ENCODE measurements around the gene PPP4R1.

The PPP4R1 gene

DNA sequence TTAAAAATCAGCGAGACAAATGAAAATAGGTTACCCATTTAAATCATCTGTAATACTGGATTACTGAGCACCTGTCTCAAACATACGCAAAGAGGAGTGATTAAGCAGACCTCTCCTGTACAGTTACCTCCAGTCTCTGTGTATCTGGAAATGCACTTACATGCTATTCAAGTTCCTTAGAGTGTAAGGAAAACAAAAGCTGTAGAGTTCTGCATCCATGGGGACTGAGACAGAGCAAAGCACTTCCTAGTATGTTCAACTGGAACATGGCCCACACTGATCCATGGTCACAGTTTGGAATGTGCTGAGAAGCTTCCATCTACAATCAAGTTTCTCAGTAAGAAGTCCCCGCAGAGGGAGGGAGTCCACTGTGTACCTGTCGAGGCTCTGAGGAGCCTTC is 63.9 kb downstream of the PPP4R1 start:
- Histone ChIP-seq H3K4me3 (no peak overlapping the region), H3K27me3 (no peaks in the 10 kb centered on the region), H3K36me3 (peaks cover 68 to 98% (median 98%) of the 10 kb centered on the region in 3 donors), H3K4me1 (no peaks in the 10 kb centered on the region), H3K9me3 (no peaks in the 10 kb centered on the region), H3K27ac (no peak overlapping the region)
- TF ChIP-seq, protein P1, sequence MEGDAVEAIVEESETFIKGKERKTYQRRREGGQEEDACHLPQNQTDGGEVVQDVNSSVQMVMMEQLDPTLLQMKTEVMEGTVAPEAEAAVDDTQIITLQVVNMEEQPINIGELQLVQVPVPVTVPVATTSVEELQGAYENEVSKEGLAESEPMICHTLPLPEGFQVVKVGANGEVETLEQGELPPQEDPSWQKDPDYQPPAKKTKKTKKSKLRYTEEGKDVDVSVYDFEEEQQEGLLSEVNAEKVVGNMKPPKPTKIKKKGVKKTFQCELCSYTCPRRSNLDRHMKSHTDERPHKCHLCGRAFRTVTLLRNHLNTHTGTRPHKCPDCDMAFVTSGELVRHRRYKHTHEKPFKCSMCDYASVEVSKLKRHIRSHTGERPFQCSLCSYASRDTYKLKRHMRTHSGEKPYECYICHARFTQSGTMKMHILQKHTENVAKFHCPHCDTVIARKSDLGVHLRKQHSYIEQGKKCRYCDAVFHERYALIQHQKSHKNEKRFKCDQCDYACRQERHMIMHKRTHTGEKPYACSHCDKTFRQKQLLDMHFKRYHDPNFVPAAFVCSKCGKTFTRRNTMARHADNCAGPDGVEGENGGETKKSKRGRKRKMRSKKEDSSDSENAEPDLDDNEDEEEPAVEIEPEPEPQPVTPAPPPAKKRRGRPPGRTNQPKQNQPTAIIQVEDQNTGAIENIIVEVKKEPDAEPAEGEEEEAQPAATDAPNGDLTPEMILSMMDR (IDR thresholded peaks at IDR 0.05): no peak
- intact Hi-C loops (cut with DNase I; ENCODE audit: low total_unique reads): no loop called here
- DNase-seq: no peak

DNA sequence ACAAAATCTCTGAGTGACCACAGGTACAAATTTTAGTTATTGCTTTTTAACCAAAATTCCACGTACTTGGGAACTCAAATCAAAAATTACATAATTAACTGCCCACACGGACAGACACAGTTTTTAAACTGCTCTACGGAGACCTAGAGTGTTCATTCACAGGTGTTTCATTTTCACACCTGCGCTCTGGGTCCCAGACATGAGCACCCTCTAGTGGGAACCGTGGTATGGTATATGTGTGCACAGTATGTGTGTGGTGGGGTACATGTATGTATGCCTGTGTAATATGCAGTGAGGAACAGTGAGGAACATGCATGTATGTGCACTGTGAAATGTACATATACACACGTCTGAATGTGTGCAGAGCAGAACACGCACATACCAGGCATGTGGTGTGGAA is 65.0 kb downstream of the PPP4R1 start:
- Histone ChIP-seq H3K4me3 (no peak overlapping the region), H3K9me3 (no peaks in the 10 kb centered on the region), H3K36me3 (peaks cover 59 to 98% (median 94%) of the 10 kb centered on the region in 3 donors), H3K27ac (no peak overlapping the region), H3K4me1 (no peaks in the 10 kb centered on the region), H3K27me3 (no peaks in the 10 kb centered on the region)
- no peak for DNase-seq
- TF ChIP-seq, protein P1 (IDR thresholded peaks at IDR 0.05): no peak
- intact Hi-C loops (cut with DNase I; ENCODE audit: low total_unique reads): no loop called here

DNA sequence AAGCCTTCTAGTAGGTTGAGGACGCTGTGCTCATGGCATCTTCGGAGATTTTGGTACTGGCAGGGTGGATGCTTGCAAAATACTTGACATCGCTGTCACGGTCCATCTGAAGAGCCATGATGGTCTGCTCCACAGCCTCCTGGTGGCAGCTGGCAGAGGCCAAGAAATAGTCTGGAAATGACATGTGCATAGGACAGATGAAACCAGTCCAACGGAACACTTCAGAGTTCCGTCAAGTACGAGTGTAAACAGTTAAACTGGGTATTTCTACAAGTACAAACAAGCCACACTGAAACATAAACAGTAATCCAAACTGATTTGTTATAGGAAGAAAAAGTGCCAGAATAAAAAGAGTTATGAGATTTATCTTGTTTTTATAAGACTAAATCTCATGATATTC is 66.6 kb downstream of the PPP4R1 start:
- intact Hi-C loops (cut with DNase I; ENCODE audit: low total_unique reads): no loop called here
- H3K9me3 ChIP-seq: no peaks in the 10 kb centered on the region
- no peak for DNase-seq
- H3K4me3 ChIP-seq: no peak overlapping the region
- no peak overlapping the region for H3K27ac ChIP-seq
- H3K27me3 ChIP-seq: no peaks in the 10 kb centered on the region
- H3K36me3 ChIP-seq: peaks cover 47 to 82% (median 77%) of the 10 kb centered on the region in 3 donors
- TF ChIP-seq, protein P1 (IDR thresholded peaks at IDR 0.05): no peak
- no peaks in the 10 kb centered on the region for H3K4me1 ChIP-seq

DNA sequence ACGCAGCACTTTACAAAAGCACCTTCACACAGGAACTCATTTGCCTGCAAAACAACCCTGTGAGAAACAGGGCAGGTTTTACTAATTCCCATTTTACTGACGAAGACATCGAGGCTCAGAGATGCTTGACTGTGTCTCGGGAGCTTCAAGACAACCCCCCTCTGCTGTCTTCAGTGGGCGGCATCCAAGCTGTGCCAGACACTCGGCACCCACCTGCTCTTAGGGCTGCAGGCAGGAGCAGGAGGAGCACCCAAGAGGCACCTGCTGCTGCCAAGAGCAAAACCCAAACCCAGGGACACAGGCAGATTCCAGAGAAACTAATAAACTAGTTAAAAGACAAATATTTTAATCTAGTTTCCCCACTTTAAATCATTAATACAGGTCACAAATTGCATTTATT is 67.9 kb downstream of the PPP4R1 start:
- Histone ChIP-seq H3K9me3 (no peaks in the 10 kb centered on the region), H3K36me3 (peaks cover 39 to 68% (median 65%) of the 10 kb centered on the region in 3 donors), H3K4me3 (no peak overlapping the region), H3K4me1 (no peaks in the 10 kb centered on the region), H3K27ac (no peak overlapping the region), H3K27me3 (no peaks in the 10 kb centered on the region)
- TF ChIP-seq, protein P1 (IDR thresholded peaks at IDR 0.05): no peak
- intact Hi-C loops (cut with DNase I; ENCODE audit: low total_unique reads): no loop called here
- no peak for DNase-seq

DNA sequence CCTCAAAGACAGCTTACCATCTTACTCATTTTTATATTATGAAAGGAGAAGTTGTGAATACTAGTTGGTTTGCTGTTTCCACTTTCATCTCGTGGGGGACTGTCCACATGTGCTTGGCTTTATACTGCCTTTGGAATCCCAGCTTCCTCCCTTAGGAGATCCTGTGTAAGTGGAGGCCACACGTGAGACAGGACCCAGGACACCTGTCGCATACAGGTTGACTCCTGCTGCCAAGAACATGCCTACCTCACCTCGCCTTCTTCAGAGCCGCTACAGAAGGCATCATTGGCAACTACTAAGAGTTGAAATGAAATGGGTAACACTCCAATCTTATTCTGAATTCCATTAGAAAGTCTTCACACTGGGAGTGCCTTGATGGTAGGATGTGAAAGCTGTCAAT is 69.3 kb downstream of the PPP4R1 start:
- Histone ChIP-seq H3K9me3 (no peaks in the 10 kb centered on the region), H3K36me3 (peaks cover 36 to 59% (median 59%) of the 10 kb centered on the region in 3 donors), H3K27me3 (no peaks in the 10 kb centered on the region), H3K4me3 (no peak overlapping the region), H3K4me1 (no peaks in the 10 kb centered on the region), H3K27ac (no peak overlapping the region)
- TF ChIP-seq, protein P1 (IDR thresholded peaks at IDR 0.05): no peak
- intact Hi-C loops (cut with DNase I; ENCODE audit: low total_unique reads): no loop called here
- no peak for DNase-seq

DNA sequence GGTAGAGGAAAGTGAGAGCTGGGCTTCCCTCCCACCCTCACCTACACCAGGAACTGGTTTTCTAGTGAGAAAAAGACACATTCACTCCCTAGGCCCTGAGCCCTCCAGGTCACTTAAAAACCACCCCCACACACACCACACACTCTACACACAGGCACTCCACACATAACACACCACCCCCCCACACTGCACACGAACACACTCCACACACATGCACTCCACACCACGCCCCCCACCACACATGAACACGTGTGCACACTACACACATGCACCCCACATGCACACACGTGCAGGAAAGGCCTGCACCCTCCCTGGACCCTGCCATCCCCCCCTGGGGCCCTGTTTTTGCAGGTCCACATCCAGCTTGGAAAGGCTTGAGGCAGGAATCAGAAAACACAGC is 71.4 kb downstream of the PPP4R1 start:
- H3K27ac ChIP-seq: no peak overlapping the region
- H3K4me3 ChIP-seq: no peak overlapping the region
- H3K36me3 ChIP-seq: peaks cover 17 to 58% (median 53%) of the 10 kb centered on the region in 3 donors
- intact Hi-C loops (cut with DNase I; ENCODE audit: low total_unique reads): no loop called here
- no peaks in the 10 kb centered on the region for H3K27me3 ChIP-seq
- H3K4me1 ChIP-seq: no peaks in the 10 kb centered on the region
- H3K9me3 ChIP-seq: no peaks in the 10 kb centered on the region
- no peak for DNase-seq
- TF ChIP-seq, protein P1 (IDR thresholded peaks at IDR 0.05): no peak

All from tibial artery (tissue), 4 donors.